Erythroblast (primary cell): ENCODE measurements around the gene MYO16.

Experiments used
- GATA1 ChIP-seq: IDR thresholded peaks from 2 replicates; pipeline ENCODE4 v1.6.1; 2011; ENCODE audit warnings: low read depth, mild to moderate bottlenecking, control low read depth, low read length, moderate library complexity
- POLR2A ChIP-seq: IDR thresholded peaks from 2 replicates; pipeline ENCODE4 v1.6.1; 2011; ENCODE audit warnings: mild to moderate bottlenecking, low read length

DNA sequence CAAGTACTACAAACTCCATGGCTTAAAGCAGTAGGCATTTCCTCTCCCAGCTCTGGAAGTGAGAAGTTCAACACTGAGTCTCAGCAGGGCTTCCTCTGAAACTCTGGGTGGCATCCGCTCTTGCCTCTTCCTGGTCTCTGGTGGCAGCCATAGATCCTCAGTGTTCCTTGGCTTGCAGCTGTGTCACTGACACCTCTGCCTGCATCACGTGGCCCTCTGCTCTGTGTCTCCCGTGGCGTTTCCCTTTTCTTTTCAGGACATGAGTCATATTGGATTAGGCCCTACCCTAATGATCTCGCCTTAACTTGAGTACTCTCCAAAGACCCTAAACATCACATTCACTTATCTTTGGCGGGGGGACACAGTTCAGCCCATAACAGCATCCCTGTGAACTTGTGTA, 466.7 kb downstream of the MYO16 start:
- TF ChIP-seq POLR2A (no peak), GATA1 (no peak)
